HepG2 (cell line): ENCODE measurements around the gene TRAK1. TPM values are rescaled to one million over a fixed set of nuclear protein-coding genes. Genes with fewer than 3 reads are reported as not detected.

Experiments used
- ATF5 ChIP-seq: sonication (generic); formaldehyde crosslinking; IDR thresholded peaks from 2 replicates; pipeline ENCODE4 v1.4.0; 2020; ENCODE audit warnings: mild to moderate bottlenecking, low read depth, missing genetic modification reagents
- EP300 ChIP-seq, 3 experiments: sonication (generic) in 1 of 3; formaldehyde crosslinking in 1 of 3; IDR thresholded peaks; 2 replicates each; pipeline versions ENCODE4 v1.5.1 to v1.6.1; 2011 to 2020; ENCODE audit warnings: low read depth in 2 of 3, low read length in 2 of 3, borderline replicate concordance in 1 of 3, improper control_type of control experiment in 1 of 3, mild to moderate bottlenecking in 1 of 3, missing genetic modification reagents in 1 of 3, moderate library complexity in 1 of 3
- HOXA3 ChIP-seq: sonication (generic); formaldehyde crosslinking; IDR thresholded peaks from 2 replicates; pipeline ENCODE4 v1.5.0; 2020; ENCODE audit warnings: missing genetic modification reagents
- KAT7 ChIP-seq: IDR thresholded peaks from 2 replicates; pipeline ENCODE4 v1.6.1; 2018; ENCODE audit warnings: borderline replicate concordance, missing compliant biosample characterization
- MATR3 ChIP-seq: sonication (generic); formaldehyde crosslinking; IDR thresholded peaks from 2 replicates; pipeline ENCODE4 v1.4.0; 2020; ENCODE audit warnings: missing genetic modification reagents
- NFATC3 ChIP-seq: sonication (generic); formaldehyde crosslinking; IDR thresholded peaks from 2 replicates; pipeline ENCODE4 v1.5.1; 2020; ENCODE audit warnings: mild to moderate bottlenecking, missing genetic modification reagents
- NFYB ChIP-seq: sonication (generic); formaldehyde crosslinking; IDR thresholded peaks from 2 replicates; pipeline ENCODE4 v1.4.0; 2020; ENCODE audit warnings: missing genetic modification reagents
- SKI ChIP-seq: fragments of 450-650 bp; IDR thresholded peaks from one replicate; pipeline ENCODE4 v1.6.1; 2018; ENCODE audit warnings: mild to moderate bottlenecking; ENCODE audit not compliant: partially characterized antibody
- TBX2 ChIP-seq: sonication (generic); formaldehyde crosslinking; IDR thresholded peaks from 2 replicates; pipeline ENCODE4 v1.5.0; 2020; ENCODE audit warnings: missing genetic modification reagents, mild to moderate bottlenecking, borderline replicate concordance
- THAP11 ChIP-seq: IDR thresholded peaks from 2 replicates; pipeline ENCODE4 v1.6.1; 2016; ENCODE audit warnings: missing biosample characterization, missing genetic modification reagents
- ZBTB21 ChIP-seq: sonication (generic); formaldehyde crosslinking; IDR thresholded peaks from 2 replicates; pipeline ENCODE4 v1.4.0; 2020; ENCODE audit warnings: missing genetic modification reagents
- ZFP41 ChIP-seq: sonication (generic); formaldehyde crosslinking; IDR thresholded peaks from 2 replicates; pipeline ENCODE4 v1.4.0; 2020; ENCODE audit warnings: mild to moderate bottlenecking, missing genetic modification reagents, borderline replicate concordance
- ZNF235 ChIP-seq: sonication (generic); formaldehyde crosslinking; IDR thresholded peaks from 2 replicates; pipeline ENCODE4 v1.8.1; 2023; ENCODE audit warnings: mild to moderate bottlenecking, missing genetic modification reagents, borderline replicate concordance
- ZNF333 ChIP-seq: sonication (generic); formaldehyde crosslinking; IDR thresholded peaks from 2 replicates; pipeline ENCODE4 v1.4.0; 2020; ENCODE audit warnings: mild to moderate bottlenecking, missing genetic modification reagents, borderline replicate concordance
- ZNF451 ChIP-seq: sonication (generic); formaldehyde crosslinking; IDR thresholded peaks from 2 replicates; pipeline ENCODE4 v1.5.0; 2020; ENCODE audit warnings: mild to moderate bottlenecking, missing genetic modification reagents
- ZNF556 ChIP-seq: sonication (generic); formaldehyde crosslinking; IDR thresholded peaks from 2 replicates; pipeline ENCODE4 v1.4.0; 2020; ENCODE audit warnings: mild to moderate bottlenecking, missing genetic modification reagents, borderline replicate concordance
- polyA plus RNA-seq, 8 experiments: library from polyadenylated mRNA; depleted of rRNA in 3 of 8; stranded (reverse) in 7 of 8; unstranded in 1 of 8; fragments of >200 nt; fragmentation: Illumina TruSeq in 4 of 8; extraction: Trizol in 4 of 8; gene quantifications; 2 replicates each; pipeline versions ENCODE4 v1.2.1 to v1.2.3, GENCODE V29; 2011 to 2016; ENCODE audit warnings: low read depth in 4 of 8, missing spikeins in 1 of 8, mixed read lengths in 1 of 8; ENCODE audit not compliant: insufficient read depth in 1 of 8
- total RNA-seq, 5 experiments: library from RNA; depleted of rRNA; stranded (reverse); fragments of >200 nt; fragmentation: Illumina TruSeq; extraction: Trizol; gene quantifications; 2 replicates each; pipeline ENCODE4 v1.2.3, GENCODE V29; 2016; ENCODE audit warnings: low read depth in 1 of 5
- TF ChIP-seq, protein P1 (sequence below): sonication (generic); formaldehyde crosslinking; IDR thresholded peaks from 2 replicates; pipeline ENCODE4 v1.4.0; 2020; ENCODE audit warnings: mild to moderate bottlenecking, missing genetic modification reagents
- TF ChIP-seq, protein P2 (sequence below): sonication (generic); formaldehyde crosslinking; conservative IDR thresholded peaks from 2 replicates; pipeline ENCODE4 v1.4.0; 2020; ENCODE audit warnings: mild to moderate bottlenecking, missing genetic modification reagents, moderate library complexity
- TF ChIP-seq, protein P3 (sequence below): sonication (generic); formaldehyde crosslinking; IDR thresholded peaks from 2 replicates; pipeline ENCODE4 v1.4.0; 2020; ENCODE audit warnings: missing genetic modification reagents
- TF ChIP-seq, protein P4 (sequence below): sonication (generic); formaldehyde crosslinking; IDR thresholded peaks from 2 replicates; pipeline ENCODE4 v1.4.0; 2020; ENCODE audit warnings: mild to moderate bottlenecking, missing genetic modification reagents

The TRAK1 gene
- total and polyA plus RNA-seq, 2 of the 13 experiments (the other 11 are each of a cell fraction or from before 2014, with no cell fraction given) = 20.5 to 46.6 TPM

DNA sequence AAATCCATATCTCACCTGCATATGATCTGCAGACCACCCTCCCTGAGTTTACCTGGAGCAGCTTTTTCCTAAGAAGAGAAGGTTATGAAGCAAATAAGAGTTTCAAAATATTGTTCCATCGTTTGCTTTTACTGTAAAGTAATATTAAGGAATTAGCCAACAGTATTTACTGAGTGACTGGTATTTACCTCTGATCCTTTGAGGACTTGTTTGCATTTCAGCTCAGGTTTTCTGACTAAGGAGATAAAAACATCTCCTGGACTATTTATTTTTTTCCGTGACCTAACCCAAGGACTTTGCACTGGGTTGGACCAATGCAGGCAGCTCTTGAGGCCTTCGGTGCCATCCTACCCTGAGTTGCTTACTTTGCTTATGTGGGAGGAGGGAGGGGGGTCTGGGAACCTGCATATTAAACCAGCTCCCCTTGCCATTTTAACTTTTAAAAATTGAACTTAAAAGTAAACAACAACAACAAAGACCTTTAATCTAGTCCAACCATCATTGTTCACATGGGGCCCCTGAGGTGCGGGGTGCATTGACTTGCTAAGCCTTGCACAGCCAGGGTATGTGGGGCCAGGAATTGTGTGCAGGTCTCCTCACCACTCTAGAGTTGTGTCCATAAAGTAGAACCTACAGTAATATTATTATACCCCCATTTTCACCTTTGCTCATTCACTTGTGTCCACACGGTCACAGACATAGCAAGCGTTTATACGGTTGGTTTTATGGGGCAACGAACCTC is 39.3 kb downstream of the TRAK1 start (continued):
- TF ChIP-seq HOXA3 (CRISPR knock-in tag) (peak; percentile 51), ZBTB21 (CRISPR knock-in tag) (no peak; the same call in 1 of the 2 replicates), ZFP41 (CRISPR knock-in tag) (no peak), ZNF235 (CRISPR knock-in tag) (no peak), EP300 (IDR thresholded peaks at IDR 0.05; ENCODE audit: low read depth in 2 of 2, low read length in 2 of 2) (peak; percentile 97 to 99), EP300 (CRISPR knock-in tag; IDR thresholded peaks at IDR 0.05; ENCODE audit: borderline replicate concordance) (peak; percentile 97), ZNF556 (no peak), TBX2 (CRISPR knock-in tag) (peak; percentile 81), NFYB (CRISPR knock-in tag) (no peak), SKI (peak; percentile 80), ATF5 (CRISPR knock-in tag) (no peak), KAT7 (CRISPR knock-in tag) (no peak; the same call in 1 of the 2 replicates), ZNF333 (CRISPR knock-in tag) (no peak), NFATC3 (CRISPR knock-in tag) (no peak), THAP11 (CRISPR knock-in tag) (peak; percentile 58), MATR3 (CRISPR knock-in tag) (no peak), ZNF451 (no peak)
- TF ChIP-seq, protein P1, sequence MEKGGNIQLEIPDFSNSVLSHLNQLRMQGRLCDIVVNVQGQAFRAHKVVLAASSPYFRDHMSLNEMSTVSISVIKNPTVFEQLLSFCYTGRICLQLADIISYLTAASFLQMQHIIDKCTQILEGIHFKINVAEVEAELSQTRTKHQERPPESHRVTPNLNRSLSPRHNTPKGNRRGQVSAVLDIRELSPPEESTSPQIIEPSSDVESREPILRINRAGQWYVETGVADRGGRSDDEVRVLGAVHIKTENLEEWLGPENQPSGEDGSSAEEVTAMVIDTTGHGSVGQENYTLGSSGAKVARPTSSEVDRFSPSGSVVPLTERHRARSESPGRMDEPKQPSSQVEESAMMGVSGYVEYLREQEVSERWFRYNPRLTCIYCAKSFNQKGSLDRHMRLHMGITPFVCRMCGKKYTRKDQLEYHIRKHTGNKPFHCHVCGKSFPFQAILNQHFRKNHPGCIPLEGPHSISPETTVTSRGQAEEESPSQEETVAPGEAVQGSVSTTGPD (CRISPR knock-in tag) = peak; percentile 45; the same call in 1 of the 2 replicates
- TF ChIP-seq, protein P2, sequence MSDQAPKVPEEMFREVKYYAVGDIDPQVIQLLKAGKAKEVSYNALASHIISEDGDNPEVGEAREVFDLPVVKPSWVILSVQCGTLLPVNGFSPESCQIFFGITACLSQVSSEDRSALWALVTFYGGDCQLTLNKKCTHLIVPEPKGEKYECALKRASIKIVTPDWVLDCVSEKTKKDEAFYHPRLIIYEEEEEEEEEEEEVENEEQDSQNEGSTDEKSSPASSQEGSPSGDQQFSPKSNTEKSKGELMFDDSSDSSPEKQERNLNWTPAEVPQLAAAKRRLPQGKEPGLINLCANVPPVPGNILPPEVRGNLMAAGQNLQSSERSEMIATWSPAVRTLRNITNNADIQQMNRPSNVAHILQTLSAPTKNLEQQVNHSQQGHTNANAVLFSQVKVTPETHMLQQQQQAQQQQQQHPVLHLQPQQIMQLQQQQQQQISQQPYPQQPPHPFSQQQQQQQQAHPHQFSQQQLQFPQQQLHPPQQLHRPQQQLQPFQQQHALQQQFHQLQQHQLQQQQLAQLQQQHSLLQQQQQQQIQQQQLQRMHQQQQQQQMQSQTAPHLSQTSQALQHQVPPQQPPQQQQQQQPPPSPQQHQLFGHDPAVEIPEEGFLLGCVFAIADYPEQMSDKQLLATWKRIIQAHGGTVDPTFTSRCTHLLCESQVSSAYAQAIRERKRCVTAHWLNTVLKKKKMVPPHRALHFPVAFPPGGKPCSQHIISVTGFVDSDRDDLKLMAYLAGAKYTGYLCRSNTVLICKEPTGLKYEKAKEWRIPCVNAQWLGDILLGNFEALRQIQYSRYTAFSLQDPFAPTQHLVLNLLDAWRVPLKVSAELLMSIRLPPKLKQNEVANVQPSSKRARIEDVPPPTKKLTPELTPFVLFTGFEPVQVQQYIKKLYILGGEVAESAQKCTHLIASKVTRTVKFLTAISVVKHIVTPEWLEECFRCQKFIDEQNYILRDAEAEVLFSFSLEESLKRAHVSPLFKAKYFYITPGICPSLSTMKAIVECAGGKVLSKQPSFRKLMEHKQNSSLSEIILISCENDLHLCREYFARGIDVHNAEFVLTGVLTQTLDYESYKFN (CRISPR knock-in tag) = peak; percentile 99
- TF ChIP-seq, protein P3, sequence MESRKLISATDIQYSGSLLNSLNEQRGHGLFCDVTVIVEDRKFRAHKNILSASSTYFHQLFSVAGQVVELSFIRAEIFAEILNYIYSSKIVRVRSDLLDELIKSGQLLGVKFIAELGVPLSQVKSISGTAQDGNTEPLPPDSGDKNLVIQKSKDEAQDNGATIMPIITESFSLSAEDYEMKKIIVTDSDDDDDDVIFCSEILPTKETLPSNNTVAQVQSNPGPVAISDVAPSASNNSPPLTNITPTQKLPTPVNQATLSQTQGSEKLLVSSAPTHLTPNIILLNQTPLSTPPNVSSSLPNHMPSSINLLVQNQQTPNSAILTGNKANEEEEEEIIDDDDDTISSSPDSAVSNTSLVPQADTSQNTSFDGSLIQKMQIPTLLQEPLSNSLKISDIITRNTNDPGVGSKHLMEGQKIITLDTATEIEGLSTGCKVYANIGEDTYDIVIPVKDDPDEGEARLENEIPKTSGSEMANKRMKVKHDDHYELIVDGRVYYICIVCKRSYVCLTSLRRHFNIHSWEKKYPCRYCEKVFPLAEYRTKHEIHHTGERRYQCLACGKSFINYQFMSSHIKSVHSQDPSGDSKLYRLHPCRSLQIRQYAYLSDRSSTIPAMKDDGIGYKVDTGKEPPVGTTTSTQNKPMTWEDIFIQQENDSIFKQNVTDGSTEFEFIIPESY (CRISPR knock-in tag) = 0 out of 2 replicates have a peak, but pooled peaks have one; percentile 13
- TF ChIP-seq, protein P4, sequence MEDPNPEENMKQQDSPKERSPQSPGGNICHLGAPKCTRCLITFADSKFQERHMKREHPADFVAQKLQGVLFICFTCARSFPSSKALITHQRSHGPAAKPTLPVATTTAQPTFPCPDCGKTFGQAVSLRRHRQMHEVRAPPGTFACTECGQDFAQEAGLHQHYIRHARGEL (CRISPR knock-in tag) = no peak
